Stimulated activated naive B cell treated with anti-CD40 and anti-IgM and Interleukin-4, amounts not matched to agents 10 μg/mL and 1 μg/mL and 100 μg/mL, for 72 hours (primary cell): ENCODE results near the gene ATP6V1B1.

ENCODE experiments used
- ATAC-seq, 2 donors: fragments of 150-1000 bp; cut with Tn5 transposase; replicated peaks; 2 replicates each; pipeline ENCODE4 v1.10.0; 2021; ENCODE audit warnings: moderate library complexity in 1 of 2
- DNase-seq: peaks from one replicate; pipeline ENCODE4 v3.0.0; 2021
- H3K27ac Mint-ChIP-seq: one replicate; pipeline ENCODE4 v1.8.0; 2022; ENCODE audit warnings: mild to moderate bottlenecking, mixed read lengths
- H3K27me3 Mint-ChIP-seq, 2 donors: one replicate each; pipeline ENCODE4 v1.8.0; 2022; ENCODE audit warnings: mixed read lengths in 2 of 2
- H3K36me3 Mint-ChIP-seq, 2 donors: one replicate each; pipeline ENCODE4 v1.8.0; 2022; ENCODE audit warnings: mixed read lengths in 2 of 2, mild to moderate bottlenecking in 1 of 2
- H3K4me1 Mint-ChIP-seq, 2 donors: one replicate each; pipeline ENCODE4 v1.8.0; 2022; ENCODE audit warnings: mixed read lengths in 2 of 2, mild to moderate bottlenecking in 1 of 2
- H3K4me3 Mint-ChIP-seq, 2 donors: one replicate each; pipeline ENCODE4 v1.8.0; 2022; ENCODE audit warnings: mild to moderate bottlenecking in 2 of 2, mixed read lengths in 2 of 2, moderate library complexity in 1 of 2
- H3K9me3 Mint-ChIP-seq, 2 donors: one replicate each; pipeline ENCODE4 v1.8.0; 2022; ENCODE audit warnings: mixed read lengths in 2 of 2, mild to moderate bottlenecking in 1 of 2

Gene ATP6V1B1

DNA sequence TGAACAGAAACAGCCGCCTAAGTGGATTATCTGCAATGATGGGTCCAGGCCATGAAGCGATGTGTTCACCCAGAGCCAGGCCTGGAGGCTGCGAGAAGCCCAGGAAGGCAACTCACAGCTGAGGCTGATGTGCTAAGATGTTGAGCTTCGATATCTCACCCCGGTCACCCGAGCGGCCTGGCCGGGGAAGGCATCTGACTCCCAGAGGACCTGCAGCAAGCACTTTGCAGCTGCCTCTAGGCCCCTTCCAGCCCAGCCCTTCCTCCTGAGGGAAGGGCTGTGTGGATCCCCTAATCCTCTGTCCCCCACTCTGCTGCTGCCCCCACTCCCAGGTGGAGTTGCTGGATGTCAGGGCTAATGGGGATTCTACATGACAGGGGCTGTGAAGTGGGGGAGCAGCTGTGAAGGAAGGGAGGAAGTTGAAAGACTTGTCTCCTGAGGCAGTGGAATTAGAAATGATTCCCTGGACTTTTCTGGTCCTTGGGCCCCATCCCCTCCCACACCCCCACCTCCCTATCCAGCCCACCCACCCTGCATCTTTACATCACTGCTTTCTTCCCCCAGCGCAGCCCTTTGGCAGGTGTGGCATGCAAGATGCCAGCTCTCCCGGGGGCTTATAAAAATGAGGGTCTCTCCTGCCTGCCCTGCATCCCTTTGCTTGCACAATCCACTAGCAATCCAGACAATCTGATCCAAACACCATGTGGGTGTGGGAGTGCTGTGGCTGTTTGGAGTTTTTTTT, 4.3 kb downstream of the ATP6V1B1 start:
- DNase-seq (no peak), ATAC-seq (no peak)
- Mint-ChIP-seq H3K4me1 (peaks cover 0 to 2% of the 10 kb centered on the region in 2 donors), H3K4me3 (no peak overlapping the region), H3K27ac (no peak overlapping the region), H3K9me3 (no peaks in the 10 kb centered on the region), H3K27me3 (peaks cover 39 to 51% of the 10 kb centered on the region in 2 donors), H3K36me3 (no peaks in the 10 kb centered on the region)

DNA sequence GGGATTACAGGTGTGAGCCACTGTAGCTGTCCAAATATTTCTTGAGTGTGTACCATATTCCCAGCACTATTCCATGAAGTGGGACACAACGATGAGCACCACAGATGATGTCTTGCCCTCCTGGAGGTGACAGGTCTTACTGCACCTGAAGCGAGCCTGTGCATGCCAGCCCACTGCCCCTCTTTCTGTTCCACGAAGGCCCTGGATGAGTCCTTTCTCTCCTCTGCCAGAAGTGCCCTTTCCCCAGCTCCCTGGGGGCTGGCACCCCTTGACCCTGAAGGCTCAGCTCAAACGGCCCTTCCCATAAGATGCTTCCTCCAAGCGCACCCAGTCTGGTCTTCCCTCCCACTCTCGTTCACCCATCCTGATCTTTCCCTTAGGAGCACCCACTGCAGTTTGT, 5.5 kb downstream of the ATP6V1B1 start:
- Mint-ChIP-seq H3K27ac (no peak overlapping the region), H3K36me3 (no peaks in the 10 kb centered on the region), H3K9me3 (no peaks in the 10 kb centered on the region), H3K4me1 (no peaks in the 10 kb centered on the region), H3K27me3 (peaks cover 39 to 45% of the 10 kb centered on the region in 2 donors), H3K4me3 (no peak overlapping the region)
- DNase-seq (no peak), ATAC-seq (no peak)

DNA sequence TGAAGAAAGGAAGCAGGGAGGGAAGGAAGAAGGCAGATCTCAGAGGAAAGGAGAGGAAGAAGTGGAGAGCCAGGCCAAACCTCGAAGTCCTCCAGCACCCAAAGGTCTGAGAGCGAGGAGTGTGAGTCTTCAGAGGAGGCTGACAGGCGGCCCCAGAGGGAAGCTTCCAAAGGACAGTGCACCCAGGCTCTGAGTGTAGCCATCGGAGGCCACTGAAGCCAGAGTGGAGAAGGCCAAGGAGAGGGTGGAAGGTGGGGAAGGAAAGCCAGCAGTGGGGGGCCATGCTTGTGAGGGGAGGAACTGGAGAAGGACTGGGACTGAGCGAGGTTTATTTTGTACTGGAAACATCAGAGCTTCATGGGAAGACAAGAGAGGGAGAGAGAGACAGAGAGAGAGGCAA, 6.0 kb downstream of the ATP6V1B1 start:
- H3K4me1 Mint-ChIP-seq = peaks cover 0 to 1% of the 10 kb centered on the region in 2 donors
- H3K27ac Mint-ChIP-seq = no peak overlapping the region
- H3K27me3 Mint-ChIP-seq = peaks cover 41 to 47% of the 10 kb centered on the region in 2 donors
- H3K9me3 Mint-ChIP-seq = no peaks in the 10 kb centered on the region
- ATAC-seq (no peak), DNase-seq (no peak)
- H3K4me3 Mint-ChIP-seq = no peak overlapping the region
- H3K36me3 Mint-ChIP-seq = no peaks in the 10 kb centered on the region

DNA sequence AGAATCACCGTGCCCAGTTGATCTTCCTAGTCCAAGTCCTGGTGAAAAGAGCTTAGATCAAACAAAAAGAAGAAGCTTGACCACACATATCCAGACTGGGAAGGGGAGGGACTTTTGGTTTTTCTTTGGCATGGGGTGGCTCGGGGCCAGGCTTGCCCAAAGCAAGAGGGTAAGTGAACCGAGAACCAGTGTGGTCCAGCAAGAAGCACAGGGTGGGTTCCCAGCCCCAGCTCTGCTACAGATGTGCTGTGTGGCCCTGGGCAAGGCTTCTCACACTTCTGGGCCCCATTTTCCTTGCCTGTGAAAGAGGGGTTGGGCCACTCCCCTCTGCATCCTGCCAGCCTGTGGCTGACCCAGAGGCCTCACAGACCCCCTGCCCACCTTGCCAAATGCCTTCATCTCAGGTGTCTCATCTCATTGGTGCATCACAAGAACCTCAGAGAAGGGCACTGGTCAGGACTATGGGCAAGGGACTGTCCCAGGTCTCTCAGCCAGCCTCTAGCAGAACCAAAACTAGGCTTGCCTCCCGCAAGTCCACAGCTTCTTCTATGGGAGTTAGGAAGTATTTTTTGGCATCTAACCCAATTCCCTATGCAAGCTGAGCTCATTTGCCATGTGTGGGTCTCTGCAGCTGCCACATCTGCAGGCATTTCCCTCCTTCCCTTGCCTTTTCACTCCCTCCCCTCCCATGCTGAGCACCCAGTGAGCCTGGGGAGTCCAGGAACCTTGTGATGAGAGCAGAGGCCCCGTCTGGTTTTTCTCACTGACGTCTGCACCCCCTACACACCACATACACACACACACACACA, 6.9 kb downstream of the ATP6V1B1 start:
- H3K36me3 Mint-ChIP-seq = no peaks in the 10 kb centered on the region
- peaks cover 45 to 54% of the 10 kb centered on the region in 2 donors for H3K27me3 Mint-ChIP-seq
- no peak for DNase-seq

DNA sequence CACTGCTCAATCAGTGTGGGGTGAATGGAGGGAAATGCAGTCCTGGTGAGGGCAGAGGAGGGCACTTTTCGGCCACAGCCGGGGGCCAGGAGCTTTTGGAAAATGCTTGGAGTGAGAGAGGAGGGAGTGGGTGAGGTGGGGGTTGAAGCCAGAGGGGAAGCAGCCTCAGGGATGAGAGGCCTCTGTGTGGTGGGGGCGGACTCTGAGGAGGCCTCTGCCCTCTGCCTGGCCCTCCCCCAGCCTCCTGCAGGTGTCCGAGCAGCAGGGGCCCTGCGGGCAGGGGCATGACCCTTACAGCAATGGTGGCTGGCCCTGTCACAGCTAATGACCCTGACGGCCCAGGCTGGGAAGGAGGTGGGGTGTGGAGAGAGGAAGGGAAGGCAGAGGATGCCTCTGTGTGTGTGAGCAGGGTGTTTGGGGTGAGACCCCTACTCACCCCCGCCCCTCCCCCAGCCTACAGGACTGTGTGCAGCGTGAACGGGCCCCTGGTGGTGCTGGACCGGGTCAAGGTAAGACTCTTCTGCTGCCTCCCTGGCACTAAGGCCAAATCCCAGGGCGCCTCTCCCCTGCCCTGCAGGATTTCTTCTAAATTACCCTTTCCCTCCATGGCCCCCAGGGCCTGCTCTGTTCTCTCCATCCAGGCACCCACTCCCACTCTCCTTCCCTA, 7.6 kb downstream of the ATP6V1B1 start:
- Mint-ChIP-seq H3K4me1 (peaks cover 7 to 11% of the 10 kb centered on the region in 2 donors), H3K27ac (no peak overlapping the region), H3K4me3 (no peak overlapping the region), H3K27me3 (peaks cover 47 to 58% of the 10 kb centered on the region in 2 donors), H3K9me3 (no peaks in the 10 kb centered on the region), H3K36me3 (no peaks in the 10 kb centered on the region)
- no peak for DNase-seq
- ATAC-seq = no peak

More for the DNA sequence above, 6.9 kb downstream of the ATP6V1B1 start:
- no peak for ATAC-seq
- Mint-ChIP-seq H3K4me1 (peaks cover 0 to 6% of the 10 kb centered on the region in 2 donors), H3K4me3 (no peak overlapping the region), H3K27ac (no peak overlapping the region), H3K9me3 (no peaks in the 10 kb centered on the region)

DNA sequence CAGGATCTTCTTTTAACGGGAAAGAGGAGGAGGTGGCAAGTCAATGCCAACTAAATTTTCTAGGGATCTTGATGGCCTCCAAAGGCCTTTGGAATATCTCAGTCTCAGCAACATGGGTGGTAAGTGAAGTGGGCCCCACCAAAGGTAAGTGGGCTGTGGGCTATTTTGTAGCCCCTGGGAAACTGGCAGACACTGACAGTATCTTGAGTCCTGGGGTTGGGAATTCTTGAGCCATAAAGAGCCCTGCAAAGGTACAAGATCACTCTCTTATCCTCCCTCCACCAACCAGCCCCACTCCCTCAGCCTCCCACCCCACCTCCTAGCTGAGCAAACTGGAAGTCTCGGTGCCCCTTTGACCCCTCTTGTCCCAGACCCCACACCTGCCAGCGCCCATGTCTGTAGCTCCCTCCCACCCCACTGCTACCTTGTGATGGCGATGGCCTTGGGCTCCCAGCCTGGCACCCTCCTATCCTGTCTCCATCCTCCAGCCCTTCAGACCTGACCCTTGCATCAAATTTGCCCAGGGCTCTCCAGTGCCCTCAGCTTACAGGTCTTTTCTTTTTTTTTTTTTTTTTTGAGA, 8.5 kb downstream of the ATP6V1B1 start:
- DNase-seq = no peak
- Mint-ChIP-seq H3K4me3 (no peak overlapping the region), H3K27me3 (peaks cover 45 to 56% of the 10 kb centered on the region in 2 donors), H3K36me3 (no peaks in the 10 kb centered on the region), H3K4me1 (peaks cover 10 to 12% of the 10 kb centered on the region in 2 donors), H3K27ac (peak overlapping the region; percentile 10), H3K9me3 (no peaks in the 10 kb centered on the region)
- ATAC-seq = no peak

DNA sequence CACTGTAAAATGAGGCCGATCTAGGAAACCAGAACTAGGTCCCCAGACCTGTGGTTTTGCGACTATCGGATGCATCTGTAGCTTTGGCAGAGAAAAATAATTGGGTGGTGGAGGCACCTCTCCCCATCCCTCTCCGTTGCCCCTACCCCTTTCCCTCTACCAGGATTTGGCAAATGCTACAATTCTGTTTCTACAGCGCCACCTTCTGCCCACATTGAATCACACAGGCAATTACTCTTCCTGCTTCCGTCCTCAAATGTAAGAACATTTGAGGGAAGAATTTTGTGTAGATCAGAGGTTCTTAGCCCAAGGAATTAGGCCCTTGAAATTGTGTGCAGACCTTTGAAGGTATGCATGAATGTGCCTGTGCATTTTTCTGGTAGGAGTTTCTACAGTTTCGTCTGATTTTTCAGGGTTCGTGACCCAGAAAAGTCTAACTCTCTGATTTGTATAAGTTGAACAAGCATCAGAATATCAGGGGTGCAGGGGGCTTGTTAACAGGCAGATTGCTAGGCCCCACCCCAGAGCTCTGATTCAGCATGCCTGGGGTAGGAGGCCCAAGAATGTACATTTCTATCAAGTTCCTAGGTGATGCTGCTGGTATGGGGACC, 11.2 kb downstream of the ATP6V1B1 start:
- no peaks in the 10 kb centered on the region for H3K36me3 Mint-ChIP-seq
- DNase-seq (no peak), ATAC-seq (no peak)
- H3K4me1 Mint-ChIP-seq = peaks cover 10 to 12% of the 10 kb centered on the region in 2 donors
- no peaks in the 10 kb centered on the region for H3K9me3 Mint-ChIP-seq
- no peak overlapping the region for H3K4me3 Mint-ChIP-seq
- no peak overlapping the region for H3K27ac Mint-ChIP-seq
- peaks cover 38 to 47% of the 10 kb centered on the region in 2 donors for H3K27me3 Mint-ChIP-seq

DNA sequence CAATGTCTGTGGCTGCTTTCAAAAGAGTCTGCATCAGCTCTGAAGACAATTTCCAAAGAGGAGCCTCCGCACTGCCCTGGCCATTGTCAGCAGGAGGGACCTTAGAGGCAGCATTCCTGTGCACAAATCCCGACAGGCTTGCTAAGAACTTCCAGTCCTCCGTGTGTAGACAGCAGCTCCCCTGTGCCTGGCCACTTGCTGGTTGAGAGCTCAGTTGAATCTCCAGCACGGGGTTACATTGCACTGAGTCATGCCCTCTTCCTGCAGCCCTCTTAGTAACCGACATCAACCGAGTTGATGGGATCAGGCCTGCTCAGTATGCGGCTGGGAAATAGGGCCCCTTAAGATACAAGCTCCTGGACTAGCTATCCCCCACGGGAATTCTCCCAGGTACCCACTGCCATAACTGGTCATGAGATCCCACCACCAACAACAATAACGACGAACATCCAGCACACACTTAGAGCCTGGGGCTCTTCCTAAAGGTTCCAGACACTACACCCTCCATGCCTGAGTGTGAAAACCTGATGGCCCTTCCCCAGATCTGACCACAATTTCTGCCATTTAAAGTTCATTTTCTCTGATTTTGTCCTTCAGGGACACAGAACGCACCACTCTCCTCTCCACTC, 12.0 kb downstream of the ATP6V1B1 start:
- no peaks in the 10 kb centered on the region for H3K36me3 Mint-ChIP-seq
- peaks cover 10 to 12% of the 10 kb centered on the region in 2 donors for H3K4me1 Mint-ChIP-seq
- peaks cover 38 to 47% of the 10 kb centered on the region in 2 donors for H3K27me3 Mint-ChIP-seq
- peak overlapping the region in 1 of 2 donors; percentile 82 for H3K4me3 Mint-ChIP-seq
- ATAC-seq (peak in 1 of 2 donors; percentile 12), DNase-seq (no peak)
- no peak overlapping the region for H3K27ac Mint-ChIP-seq
- H3K9me3 Mint-ChIP-seq = no peaks in the 10 kb centered on the region

DNA sequence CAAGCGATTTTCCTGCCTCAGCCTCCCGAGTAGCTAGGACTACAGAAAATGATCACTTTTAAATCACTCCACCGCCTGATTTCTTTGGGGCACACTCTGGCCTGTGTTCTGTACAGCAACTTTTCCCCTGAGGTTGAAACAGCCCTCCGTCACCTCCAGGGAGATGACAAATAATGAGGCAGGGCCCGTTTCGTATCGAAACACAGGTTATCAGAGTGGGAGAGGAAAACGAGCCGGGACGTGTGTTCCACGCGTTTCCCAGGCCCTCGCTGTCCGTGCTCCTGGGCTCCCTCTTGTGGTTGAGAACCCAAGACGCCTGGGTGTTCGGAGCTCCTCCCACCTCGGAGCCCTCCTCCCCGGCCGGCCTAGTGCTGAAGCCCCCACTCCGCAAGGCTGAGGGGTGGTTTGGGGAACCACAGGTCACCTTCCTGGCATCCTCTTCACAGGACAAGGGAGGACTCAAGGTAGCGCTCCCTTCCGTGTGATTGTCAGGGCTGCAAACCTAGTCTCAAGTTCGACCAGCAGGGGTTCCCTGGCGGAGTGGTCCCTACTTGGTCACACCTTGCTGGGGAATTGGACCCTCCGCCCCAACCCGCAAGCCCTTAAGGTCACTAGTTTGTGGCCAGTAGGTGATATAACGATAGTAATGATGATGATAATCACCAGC, 12.8 kb downstream of the ATP6V1B1 start:
- H3K27ac Mint-ChIP-seq = peak overlapping the region; percentile 56
- H3K4me1 Mint-ChIP-seq = peaks cover 10 to 12% of the 10 kb centered on the region in 2 donors
- no peaks in the 10 kb centered on the region for H3K36me3 Mint-ChIP-seq
- peaks cover 38 to 40% of the 10 kb centered on the region in 2 donors for H3K27me3 Mint-ChIP-seq
- ATAC-seq (peak; percentile 93 to 98), DNase-seq (peak; percentile 64)
- H3K4me3 Mint-ChIP-seq = peak overlapping the region; percentile 82 to 83
- no peaks in the 10 kb centered on the region for H3K9me3 Mint-ChIP-seq

DNA sequence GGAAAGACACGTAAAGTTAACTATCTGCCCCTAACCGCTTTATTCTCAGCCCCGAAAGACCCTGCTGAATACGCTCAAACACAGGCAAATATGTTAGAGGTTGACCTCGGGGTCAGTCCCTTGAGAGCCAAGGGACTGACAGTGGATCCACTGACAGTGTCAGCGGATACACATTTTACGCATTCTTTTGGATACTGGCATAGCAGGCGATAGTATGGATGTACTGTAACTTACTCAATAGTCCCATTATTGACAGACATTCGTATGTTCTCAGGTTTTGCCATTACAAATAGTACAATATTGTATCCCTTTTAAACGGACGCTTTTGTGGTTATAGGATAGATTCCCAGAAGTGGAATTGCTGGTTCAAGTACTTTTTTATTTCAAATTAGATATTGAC, 13.4 kb downstream of the ATP6V1B1 start:
- no peak for ATAC-seq
- H3K27ac Mint-ChIP-seq = no peak overlapping the region
- H3K4me1 Mint-ChIP-seq = peaks cover 10 to 12% of the 10 kb centered on the region in 2 donors
- H3K27me3 Mint-ChIP-seq = peaks cover 32 to 34% of the 10 kb centered on the region in 2 donors
- H3K4me3 Mint-ChIP-seq = no peak overlapping the region
- no peaks in the 10 kb centered on the region for H3K9me3 Mint-ChIP-seq
- DNase-seq = no peak
- no peaks in the 10 kb centered on the region for H3K36me3 Mint-ChIP-seq

DNA sequence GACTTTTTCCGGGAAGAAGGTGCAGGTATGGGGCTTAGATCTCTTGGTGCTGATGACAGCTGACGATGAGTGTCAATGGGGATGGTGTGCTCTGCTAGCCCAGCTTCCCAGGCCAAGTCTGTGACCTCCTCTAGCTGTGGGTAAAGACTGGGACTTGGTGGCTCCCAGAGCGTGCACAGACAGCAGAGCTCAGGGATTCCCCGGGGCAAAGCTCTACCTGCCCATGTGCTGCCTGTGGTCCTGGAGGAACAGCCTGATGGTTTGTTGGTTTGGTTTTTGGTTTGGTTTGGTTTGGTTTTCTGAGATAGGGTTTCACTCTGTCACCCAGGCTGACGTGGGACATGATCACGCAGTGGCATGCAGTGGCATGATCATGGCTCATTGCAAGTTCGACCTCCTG, 19.2 kb downstream of the ATP6V1B1 start:
- Mint-ChIP-seq H3K4me3 (no peak overlapping the region), H3K9me3 (no peaks in the 10 kb centered on the region), H3K4me1 (peaks cover 5 to 6% of the 10 kb centered on the region in 2 donors), H3K36me3 (no peaks in the 10 kb centered on the region), H3K27me3 (peaks cover 26 to 30% of the 10 kb centered on the region in 2 donors), H3K27ac (no peak overlapping the region)
- DNase-seq (no peak), ATAC-seq (no peak)

DNA sequence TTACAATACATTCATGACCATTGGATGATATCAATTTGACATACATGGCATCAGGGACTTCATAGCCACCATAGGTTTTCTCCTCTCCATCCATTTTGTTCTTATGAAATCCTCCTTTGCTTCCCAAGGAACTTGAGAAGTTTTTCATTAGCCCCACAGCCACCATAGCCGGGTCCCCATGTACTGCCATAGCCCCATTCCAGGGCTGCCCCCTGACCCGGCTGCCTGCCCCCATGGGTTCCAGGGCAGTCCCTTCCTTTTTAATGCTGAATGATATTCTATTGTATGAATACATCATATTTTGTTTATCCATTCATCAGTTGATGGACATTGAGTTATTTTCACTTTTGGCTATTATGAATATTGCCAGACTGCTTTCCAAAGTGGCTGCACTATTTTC, 20.4 kb downstream of the ATP6V1B1 start:
- H3K4me3 Mint-ChIP-seq = no peak overlapping the region
- H3K27ac Mint-ChIP-seq = no peak overlapping the region
- H3K36me3 Mint-ChIP-seq = no peaks in the 10 kb centered on the region
- H3K9me3 Mint-ChIP-seq = no peaks in the 10 kb centered on the region
- peaks cover 5 to 6% of the 10 kb centered on the region in 2 donors for H3K4me1 Mint-ChIP-seq
- H3K27me3 Mint-ChIP-seq = peaks cover 31 to 40% of the 10 kb centered on the region in 2 donors
- DNase-seq = no peak
- no peak for ATAC-seq

DNA sequence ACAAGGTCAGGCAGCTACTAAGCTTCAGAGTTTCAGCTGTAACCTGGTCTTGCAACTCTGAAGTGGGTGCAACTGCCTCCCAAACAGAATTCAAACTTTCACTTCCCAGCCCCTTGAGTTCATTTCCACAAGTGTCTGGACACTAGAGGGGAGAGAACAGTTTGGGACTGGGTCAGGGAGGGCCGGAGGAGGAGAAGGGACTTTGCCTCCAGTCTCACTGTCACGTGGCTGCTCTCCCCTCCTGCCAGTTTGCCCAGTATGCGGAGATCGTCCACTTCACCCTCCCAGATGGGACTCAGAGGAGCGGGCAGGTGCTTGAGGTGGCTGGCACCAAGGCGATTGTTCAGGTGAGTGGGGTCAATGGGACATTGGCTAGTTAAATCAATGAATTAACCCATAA, 22.1 kb downstream of the ATP6V1B1 start:
- ATAC-seq (no peak), DNase-seq (no peak)
- Mint-ChIP-seq H3K27me3 (peaks cover 48 to 49% of the 10 kb centered on the region in 2 donors), H3K4me1 (peaks cover 5 to 6% of the 10 kb centered on the region in 2 donors), H3K27ac (no peak overlapping the region), H3K9me3 (no peaks in the 10 kb centered on the region), H3K4me3 (no peak overlapping the region), H3K36me3 (no peaks in the 10 kb centered on the region)
